ENCODE results near the gene PIK3C2G. TPM values are rescaled to one million over a fixed set of nuclear protein-coding genes. Genes with fewer than 3 reads are reported as not detected.

PIK3C2G gene
- polyA plus RNA-seq, 1 experiment: not detected

GRCh38 chr12:18470251-18470650 lies 208.9 kb downstream of the PIK3C2G start:
- no peak for TF ChIP-seq CTCF (IDR thresholded peaks at IDR 0.05; ENCODE audit: low read depth, low read length)

GRCh38 chr12:18472304-18472703 lies 211.0 kb downstream of the PIK3C2G start:
- Histone ChIP-seq H3K27me3 (ENCODE audit: control insufficient read depth, insufficient read depth, low read length) (no peaks in the 10 kb centered on the region), H3K9me3 (ENCODE audit: control insufficient read depth, insufficient read depth, low read length) (no peaks in the 10 kb centered on the region), H3K27ac (ENCODE audit: low read depth, low read length) (no peak overlapping the region), H3K4me3 (ENCODE audit: low read depth, low read length) (no peak overlapping the region)
- CTCF ChIA-PET: no interaction called here
- POLR2A ChIA-PET: no interaction called here
- no peak for DNase-seq (ENCODE audit: low read depth, low spot score)
- TF ChIP-seq CTCF (IDR thresholded peaks at IDR 0.05; ENCODE audit: low read depth, low read length): no peak

More at GRCh38 chr12:18470251-18470650, 208.9 kb downstream of the PIK3C2G start:
- no peaks in the 10 kb centered on the region for H3K27me3 ChIP-seq (ENCODE audit: control insufficient read depth, insufficient read depth, low read length)
- POLR2A ChIA-PET: interaction anchor here (0.7 kb wide), 1 partner anchor 854 kb away, joined by 3 read pairs; no protein-coding TSS in a partner anchor
- no peak for DNase-seq (ENCODE audit: low read depth, low spot score)
- CTCF ChIA-PET: no interaction called here
- no peaks in the 10 kb centered on the region for H3K9me3 ChIP-seq (ENCODE audit: control insufficient read depth, insufficient read depth, low read length)
- no peak overlapping the region for H3K27ac ChIP-seq (ENCODE audit: low read depth, low read length)
- no peak overlapping the region for H3K4me3 ChIP-seq (ENCODE audit: low read depth, low read length)

GRCh38 chr12:18472806-18473205 lies 211.5 kb downstream of the PIK3C2G start:
- Histone ChIP-seq H3K27ac (ENCODE audit: low read depth, low read length) (no peak overlapping the region), H3K4me3 (ENCODE audit: low read depth, low read length) (no peak overlapping the region), H3K27me3 (ENCODE audit: control insufficient read depth, insufficient read depth, low read length) (no peaks in the 10 kb centered on the region), H3K9me3 (ENCODE audit: control insufficient read depth, insufficient read depth, low read length) (no peaks in the 10 kb centered on the region)
- DNase-seq (ENCODE audit: low read depth, low spot score): no peak
- ChIA-PET POLR2A (no interaction called here), CTCF (no interaction called here)
- no peak for TF ChIP-seq CTCF (IDR thresholded peaks at IDR 0.05; ENCODE audit: low read depth, low read length)

- no peak for DNase-seq (ENCODE audit: low read depth, low spot score)
- no peak for TF ChIP-seq CTCF (IDR thresholded peaks at IDR 0.05; ENCODE audit: low read depth, low read length)
- Histone ChIP-seq H3K27ac (ENCODE audit: low read depth, low read length) (no peak overlapping the region), H3K4me3 (ENCODE audit: low read depth, low read length) (no peak overlapping the region), H3K9me3 (ENCODE audit: control insufficient read depth, insufficient read depth, low read length) (no peaks in the 10 kb centered on the region), H3K27me3 (ENCODE audit: control insufficient read depth, insufficient read depth, low read length) (no peaks in the 10 kb centered on the region)
- ChIA-PET CTCF (no interaction called here), POLR2A (no interaction called here)
Observed at GRCh38 chr12:18476861-18477260, 215.5 kb downstream of the PIK3C2G start.

- no peak for DNase-seq (ENCODE audit: low read depth, low spot score)
- no peaks in the 10 kb centered on the region for H3K27me3 ChIP-seq (ENCODE audit: control insufficient read depth, insufficient read depth, low read length)
- H3K9me3 ChIP-seq (ENCODE audit: control insufficient read depth, insufficient read depth, low read length): no peaks in the 10 kb centered on the region
- no peak overlapping the region for H3K4me3 ChIP-seq (ENCODE audit: low read depth, low read length)
- TF ChIP-seq CTCF (IDR thresholded peaks at IDR 0.05; ENCODE audit: low read depth, low read length): no peak
- CTCF ChIA-PET: no interaction called here
- H3K27ac ChIP-seq (ENCODE audit: low read depth, low read length): no peak overlapping the region
- POLR2A ChIA-PET: no interaction called here
Observed at GRCh38 chr12:18479256-18479655, 217.9 kb downstream of the PIK3C2G start.
